IPS DF 6.9 (cell line): Measurements from ENCODE around the gene SH3BP5.
"Not testable (repeated sequence)": the region's sequence is repeated elsewhere in the genome, so short reads cannot be mapped to it uniquely, and the experiment has no call there.

Experiments
- DNase-seq: peaks from one replicate; pipeline ENCODE4 v3.0.0-alpha.2; 2013; ENCODE audit warnings: low read depth, low spot score
- H3K27ac ChIP-seq: one replicate; pipeline ENCODE4 v1.5.1; 2013; ENCODE audit warnings: low read length, control low read depth
- H3K27me3 ChIP-seq: 2 replicates; pipeline ENCODE4 v1.6.1; 2013; ENCODE audit warnings: mild to moderate bottlenecking, low read length; ENCODE audit not compliant: control insufficient read depth, insufficient read depth
- H3K36me3 ChIP-seq: 2 replicates; pipeline ENCODE4 v1.6.1; 2013; ENCODE audit warnings: low read length; ENCODE audit not compliant: control insufficient read depth, insufficient read depth
- H3K4me1 ChIP-seq: 2 replicates; pipeline ENCODE4 v1.6.1; 2013; ENCODE audit warnings: low read length; ENCODE audit not compliant: control insufficient read depth, insufficient read depth
- H3K4me3 ChIP-seq: 2 replicates; pipeline ENCODE4 v1.5.1; 2013; ENCODE audit warnings: mild to moderate bottlenecking, low read length
- H3K9me3 ChIP-seq: 2 replicates; pipeline ENCODE4 v1.6.1; 2013; ENCODE audit warnings: low read length, inconsistent platforms; ENCODE audit not compliant: control insufficient read depth, insufficient read depth
- WGBS: extraction: QIAGEN DNeasy Blood & Tissue Kit; methylation state at CpG from one replicate; pipeline ENCODE4 v1.1.7; 2013; ENCODE audit warnings: mixed read lengths, missing lambda C conversion rate; ENCODE audit not compliant: insufficient read length, insufficient coverage; 5-methylcytosine and 5-hydroxymethylcytosine counted together

SH3BP5 gene

DNA sequence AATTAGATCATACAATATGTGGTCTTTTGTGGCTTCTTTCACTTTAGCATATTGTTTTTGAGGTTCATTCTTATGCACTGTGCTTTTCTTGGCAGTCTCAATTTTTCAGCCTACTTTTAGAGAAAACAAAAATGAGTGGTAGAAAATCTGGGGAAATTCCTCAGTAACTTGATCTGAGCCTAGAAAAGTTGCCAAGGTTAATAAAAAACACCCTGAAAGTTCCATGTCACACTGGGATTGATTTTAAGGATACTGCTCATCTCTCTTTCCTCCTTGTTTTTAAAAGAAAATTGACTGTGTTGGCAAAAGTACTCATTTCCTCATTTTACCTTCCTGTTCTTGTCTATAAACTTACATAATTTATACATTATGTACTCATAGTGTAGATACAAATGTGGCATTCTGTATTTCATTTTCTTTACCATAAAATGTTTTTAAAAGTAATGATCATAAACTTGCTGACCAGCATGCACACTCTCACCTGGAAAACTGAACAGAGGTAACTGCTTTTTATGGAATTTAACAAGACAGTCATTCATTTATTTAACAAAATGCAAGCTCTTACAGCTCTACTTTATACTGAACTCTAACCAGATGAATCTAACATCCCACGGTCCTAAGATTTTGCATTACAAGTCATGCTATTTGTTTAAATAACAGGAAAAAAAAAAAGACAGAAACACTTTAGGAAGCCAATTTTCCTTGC is 28.6 kb upstream of the SH3BP5 start:
- no CpG with 5 or more reads among the region's 1 CpG for WGBS
- no peak for DNase-seq
- Histone ChIP-seq H3K36me3 (no peaks in the 10 kb centered on the region), H3K4me3 (no peak overlapping the region), H3K9me3 (no peaks in the 10 kb centered on the region), H3K27ac (no peak overlapping the region), H3K27me3 (no peaks in the 10 kb centered on the region), H3K4me1 (no peaks in the 10 kb centered on the region)

GRCh38 chr3:15359677-15360397 is 27.5 kb upstream of the SH3BP5 start:
- no peaks in the 10 kb centered on the region for H3K27me3 ChIP-seq
- H3K36me3 ChIP-seq, result no peaks in the 10 kb centered on the region
- no peaks in the 10 kb centered on the region for H3K9me3 ChIP-seq
- DNase-seq, result no peak
- no peak overlapping the region for H3K27ac ChIP-seq
- H3K4me3 ChIP-seq, result no peak overlapping the region
- no CpG with 5 or more reads among the region's 6 CpGs for WGBS
- H3K4me1 ChIP-seq, result no peaks in the 10 kb centered on the region

- H3K4me1 ChIP-seq, H3K27ac ChIP-seq, DNase-seq, H3K36me3 ChIP-seq, H3K4me3 ChIP-seq, H3K27me3 ChIP-seq, H3K9me3 ChIP-seq: not testable (repeated sequence)
- WGBS, result no CpG with 5 or more reads among the region's 5 CpGs
Observed at GRCh38 chr3:15356651-15357061, 24.3 kb upstream of the SH3BP5 start.

DNA sequence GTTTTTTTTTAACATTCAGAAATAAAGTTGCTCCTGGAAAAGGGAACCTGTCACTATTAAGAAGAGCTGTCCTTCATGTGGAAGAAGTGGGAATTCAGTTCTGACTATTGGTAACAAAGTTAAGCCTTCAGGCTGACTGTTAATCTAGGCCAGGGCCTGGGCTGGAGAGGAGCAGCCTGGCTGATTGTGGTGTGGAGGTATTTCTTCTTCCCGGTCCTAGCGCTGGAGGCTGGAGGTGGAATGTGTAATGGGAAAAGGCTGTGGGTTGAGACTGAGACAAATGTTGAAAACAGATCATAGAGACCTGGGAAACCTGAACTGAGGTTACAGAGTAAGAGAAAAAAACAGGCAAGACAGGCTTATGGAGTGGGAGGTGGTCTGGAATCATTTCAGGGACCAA is 23.8 kb upstream of the SH3BP5 start:
- no peaks in the 10 kb centered on the region for H3K9me3 ChIP-seq
- no CpG with 5 or more reads among the region's 2 CpGs for WGBS
- no peaks in the 10 kb centered on the region for H3K4me1 ChIP-seq
- no peaks in the 10 kb centered on the region for H3K27me3 ChIP-seq
- no peaks in the 10 kb centered on the region for H3K36me3 ChIP-seq
- no peak for DNase-seq
- no peak overlapping the region for H3K27ac ChIP-seq
- no peak overlapping the region for H3K4me3 ChIP-seq

GRCh38 chr3:15355086-15355485 is 22.7 kb upstream of the SH3BP5 start:
- H3K4me3 ChIP-seq, result no peak overlapping the region
- H3K4me1 ChIP-seq, result no peaks in the 10 kb centered on the region
- H3K36me3 ChIP-seq, result no peaks in the 10 kb centered on the region
- no peak overlapping the region for H3K27ac ChIP-seq
- WGBS, result no CpG with 5 or more reads among the region's 1 CpG
- no peaks in the 10 kb centered on the region for H3K27me3 ChIP-seq
- DNase-seq, result no peak
- H3K9me3 ChIP-seq, result no peaks in the 10 kb centered on the region

DNA sequence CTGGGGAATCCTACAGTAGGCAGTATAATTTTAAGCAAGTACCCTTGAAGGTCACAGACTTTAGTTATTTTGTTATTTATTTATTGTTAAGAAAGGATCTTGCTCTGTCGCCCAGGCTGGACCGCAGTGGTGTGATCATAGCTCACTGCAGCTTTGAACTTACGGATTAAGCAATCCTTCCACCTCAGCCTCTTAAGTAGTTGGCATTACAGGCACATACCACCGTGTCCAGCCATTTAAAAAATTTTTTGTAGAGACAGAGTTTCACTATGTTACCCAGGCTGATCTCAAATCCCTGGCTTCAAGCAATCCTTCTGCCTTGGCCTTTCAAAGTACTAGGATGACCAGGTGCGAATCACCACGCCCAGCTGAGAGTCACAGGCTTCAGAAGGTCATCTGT is 22.1 kb upstream of the SH3BP5 start:
- no CpG with 5 or more reads among the region's 6 CpGs for WGBS
- Histone ChIP-seq H3K36me3 (no peaks in the 10 kb centered on the region), H3K27ac (no peak overlapping the region), H3K4me3 (no peak overlapping the region), H3K4me1 (no peaks in the 10 kb centered on the region), H3K9me3 (no peaks in the 10 kb centered on the region), H3K27me3 (no peaks in the 10 kb centered on the region)
- no peak for DNase-seq

- H3K4me1 ChIP-seq, result no peaks in the 10 kb centered on the region
- no peak overlapping the region for H3K27ac ChIP-seq
- H3K36me3 ChIP-seq, result no peaks in the 10 kb centered on the region
- no peak overlapping the region for H3K4me3 ChIP-seq
- no peaks in the 10 kb centered on the region for H3K27me3 ChIP-seq
- WGBS, result no CpG with 5 or more reads among the region's 3 CpGs
- H3K9me3 ChIP-seq, result no peaks in the 10 kb centered on the region
- DNase-seq, result no peak
Observed at GRCh38 chr3:15350141-15350540, 17.8 kb upstream of the SH3BP5 start.

DNA sequence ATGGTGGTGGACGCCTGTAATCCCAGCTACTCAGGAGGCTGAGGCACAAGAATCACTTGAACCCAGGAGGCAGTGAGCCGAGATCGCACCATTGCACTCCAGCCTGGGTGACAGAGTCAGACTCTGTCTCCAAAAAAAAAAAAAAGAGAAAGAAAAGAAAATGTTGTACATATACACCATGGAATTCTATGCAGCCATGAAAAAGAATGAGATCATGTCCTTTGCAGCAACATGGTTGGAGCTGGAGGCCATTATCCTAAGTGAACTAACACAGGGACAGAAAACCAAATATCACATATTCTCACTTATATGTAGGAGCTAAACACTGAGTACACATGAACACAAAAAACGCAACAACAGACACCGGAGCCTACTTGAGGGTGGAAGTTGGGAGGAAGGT is 17.1 kb upstream of the SH3BP5 start:
- not testable (repeated sequence) for DNase-seq, H3K36me3 ChIP-seq, H3K4me3 ChIP-seq, H3K4me1 ChIP-seq, H3K27ac ChIP-seq, H3K27me3 ChIP-seq, H3K9me3 ChIP-seq
- WGBS, result no CpG with 5 or more reads among the region's 5 CpGs

- Histone ChIP-seq H3K27me3 (no peaks in the 10 kb centered on the region), H3K27ac (no peak overlapping the region), H3K4me1 (no peaks in the 10 kb centered on the region), H3K36me3 (no peaks in the 10 kb centered on the region), H3K9me3 (no peaks in the 10 kb centered on the region), H3K4me3 (no peak overlapping the region)
- WGBS, result no CpG with 5 or more reads among the region's 1 CpG
- no peak for DNase-seq
Observed at GRCh38 chr3:15348246-15348645, 15.9 kb upstream of the SH3BP5 start.

- Histone ChIP-seq H3K4me3 (no peak overlapping the region), H3K27me3 (no peaks in the 10 kb centered on the region), H3K4me1 (no peaks in the 10 kb centered on the region), H3K27ac (no peak overlapping the region), H3K36me3 (no peaks in the 10 kb centered on the region), H3K9me3 (no peaks in the 10 kb centered on the region)
- no CpG with 5 or more reads among the region's 3 CpGs for WGBS
- no peak for DNase-seq
Observed at GRCh38 chr3:15347737-15348110, 15.3 kb upstream of the SH3BP5 start.
